Tibial nerve (tissue), 4 donors: ENCODE measurements around the gene RNU1-2.

Experiments used
- EP300 ChIP-seq, 2 donors: sonication (generic); formaldehyde crosslinking; IDR thresholded peaks; one replicate each; pipeline ENCODE4 v1.6.1; 2017; ENCODE audit warnings: antibody characterized with exemption in 2 of 2, mild to moderate bottlenecking in 1 of 2
- TF ChIP-seq, protein P1 (sequence below), 5 experiments: fragments of 200-600 bp in 3 of 5; fragments of 450-650 bp in 2 of 5; sonication (generic) in 3 of 5; IDR thresholded peaks; one replicate each; pipeline ENCODE4 v1.5.1; 2016 to 2019; ENCODE audit warnings: antibody characterized with exemption in 5 of 5, mild to moderate bottlenecking in 3 of 5, moderate library complexity in 2 of 5

DNA sequence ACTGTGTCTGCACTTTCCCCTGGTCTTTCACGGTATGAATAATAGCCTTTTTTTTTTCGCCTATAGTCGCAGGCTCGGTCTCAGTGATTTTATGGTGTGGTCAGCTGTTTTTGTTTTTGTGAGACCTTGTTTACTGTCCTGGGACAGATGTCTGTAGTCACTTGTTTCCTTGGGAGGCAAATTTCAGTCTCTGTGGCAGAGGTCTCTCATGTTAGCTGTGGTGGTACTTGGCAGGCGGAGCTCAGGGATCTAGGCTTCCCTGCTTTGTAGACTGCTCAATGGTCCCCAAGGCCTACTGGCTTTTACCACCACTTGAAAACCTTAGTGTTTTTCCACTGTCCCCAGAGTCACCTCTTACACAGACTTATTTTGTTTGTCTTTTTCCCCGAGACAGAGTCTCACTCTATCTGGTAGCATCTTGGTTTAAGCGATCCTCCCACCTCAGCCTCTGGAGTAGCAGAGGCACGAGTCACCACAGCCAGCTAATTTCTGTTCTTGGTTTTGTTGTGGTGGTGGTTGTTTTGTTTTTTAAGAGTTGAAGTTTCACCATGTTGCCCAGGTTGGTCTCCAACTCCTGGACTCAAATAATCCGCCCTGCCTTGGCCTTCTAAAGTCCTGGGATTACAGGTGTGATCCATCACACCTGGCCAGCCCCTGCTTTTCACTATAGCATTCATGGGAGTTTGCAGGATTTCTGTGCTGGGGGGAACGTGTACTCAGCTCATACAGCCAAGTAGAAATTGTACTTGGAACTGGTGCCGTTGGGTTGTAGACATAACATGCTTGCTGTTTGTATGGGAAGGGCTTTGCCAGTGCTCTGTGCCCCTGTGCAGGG lies 10.3 kb downstream of the RNU1-2 start:
- TF ChIP-seq, protein P1, sequence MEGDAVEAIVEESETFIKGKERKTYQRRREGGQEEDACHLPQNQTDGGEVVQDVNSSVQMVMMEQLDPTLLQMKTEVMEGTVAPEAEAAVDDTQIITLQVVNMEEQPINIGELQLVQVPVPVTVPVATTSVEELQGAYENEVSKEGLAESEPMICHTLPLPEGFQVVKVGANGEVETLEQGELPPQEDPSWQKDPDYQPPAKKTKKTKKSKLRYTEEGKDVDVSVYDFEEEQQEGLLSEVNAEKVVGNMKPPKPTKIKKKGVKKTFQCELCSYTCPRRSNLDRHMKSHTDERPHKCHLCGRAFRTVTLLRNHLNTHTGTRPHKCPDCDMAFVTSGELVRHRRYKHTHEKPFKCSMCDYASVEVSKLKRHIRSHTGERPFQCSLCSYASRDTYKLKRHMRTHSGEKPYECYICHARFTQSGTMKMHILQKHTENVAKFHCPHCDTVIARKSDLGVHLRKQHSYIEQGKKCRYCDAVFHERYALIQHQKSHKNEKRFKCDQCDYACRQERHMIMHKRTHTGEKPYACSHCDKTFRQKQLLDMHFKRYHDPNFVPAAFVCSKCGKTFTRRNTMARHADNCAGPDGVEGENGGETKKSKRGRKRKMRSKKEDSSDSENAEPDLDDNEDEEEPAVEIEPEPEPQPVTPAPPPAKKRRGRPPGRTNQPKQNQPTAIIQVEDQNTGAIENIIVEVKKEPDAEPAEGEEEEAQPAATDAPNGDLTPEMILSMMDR (IDR thresholded peaks at IDR 0.05), result no peak
- no peak for TF ChIP-seq EP300 (IDR thresholded peaks at IDR 0.05)
